Activated CD4-positive, CD25-positive, alpha-beta regulatory T cell (primary cell): ENCODE measurements around the gene NPBWR2.

Experiments
- DNase-seq, 4 experiments: peaks; one replicate each; lab custom pipeline; 2025; lab: John Stamatoyannopoulos, UW

Gene NPBWR2

GRCh38 chr20:64072498-64073063 is 34.8 kb downstream of the NPBWR2 start:
- DNase-seq, result no peak

DNA sequence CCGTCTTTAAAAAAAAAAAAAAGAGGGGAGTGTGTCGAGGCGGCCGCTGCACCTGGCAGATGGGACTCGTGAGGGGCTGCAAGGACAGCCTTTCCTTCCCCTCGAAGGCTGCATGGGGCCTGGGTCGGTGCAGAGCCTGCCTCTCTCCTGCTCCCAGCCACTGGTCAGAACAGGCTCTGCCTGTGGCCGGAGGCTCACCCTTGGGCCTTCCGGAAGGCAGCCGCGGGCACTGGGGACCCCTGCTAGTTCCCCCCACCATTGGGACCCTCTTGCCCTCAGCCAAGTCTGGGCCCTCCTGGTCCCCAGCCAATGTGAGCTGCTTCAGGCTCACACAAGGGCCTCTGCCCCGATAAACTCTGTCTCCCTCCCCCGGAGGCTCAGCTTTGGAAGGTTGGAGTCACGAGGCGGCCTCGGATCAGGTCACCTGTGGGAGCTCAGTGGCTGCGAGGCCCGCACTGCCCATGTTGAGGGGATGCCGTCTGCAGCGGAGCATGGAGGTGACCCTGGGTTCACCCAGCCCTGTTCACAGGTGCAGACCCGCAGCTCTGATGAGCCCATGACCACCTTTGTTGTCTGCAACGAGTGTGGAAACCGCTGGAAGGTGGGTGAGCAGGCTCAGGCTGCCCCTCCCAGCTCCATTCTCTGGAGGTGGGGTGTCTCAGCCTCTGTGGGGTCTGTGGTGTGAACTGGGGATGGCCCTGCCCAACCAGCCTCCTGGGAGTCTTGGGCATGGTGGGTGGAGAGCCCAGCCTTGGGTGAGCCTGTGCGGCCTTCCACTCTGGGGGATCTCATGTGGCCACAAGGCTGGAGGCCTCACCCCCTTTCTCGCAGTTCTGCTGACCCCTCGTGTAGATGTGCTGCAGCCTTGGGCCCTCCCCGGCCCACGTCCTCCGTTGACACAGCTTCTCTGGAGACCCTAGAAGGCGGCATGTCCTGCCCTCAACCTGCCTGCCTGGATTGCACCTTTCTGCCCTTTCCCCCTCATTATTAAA is 35.7 kb downstream of the NPBWR2 start:
- no peak for DNase-seq

DNA sequence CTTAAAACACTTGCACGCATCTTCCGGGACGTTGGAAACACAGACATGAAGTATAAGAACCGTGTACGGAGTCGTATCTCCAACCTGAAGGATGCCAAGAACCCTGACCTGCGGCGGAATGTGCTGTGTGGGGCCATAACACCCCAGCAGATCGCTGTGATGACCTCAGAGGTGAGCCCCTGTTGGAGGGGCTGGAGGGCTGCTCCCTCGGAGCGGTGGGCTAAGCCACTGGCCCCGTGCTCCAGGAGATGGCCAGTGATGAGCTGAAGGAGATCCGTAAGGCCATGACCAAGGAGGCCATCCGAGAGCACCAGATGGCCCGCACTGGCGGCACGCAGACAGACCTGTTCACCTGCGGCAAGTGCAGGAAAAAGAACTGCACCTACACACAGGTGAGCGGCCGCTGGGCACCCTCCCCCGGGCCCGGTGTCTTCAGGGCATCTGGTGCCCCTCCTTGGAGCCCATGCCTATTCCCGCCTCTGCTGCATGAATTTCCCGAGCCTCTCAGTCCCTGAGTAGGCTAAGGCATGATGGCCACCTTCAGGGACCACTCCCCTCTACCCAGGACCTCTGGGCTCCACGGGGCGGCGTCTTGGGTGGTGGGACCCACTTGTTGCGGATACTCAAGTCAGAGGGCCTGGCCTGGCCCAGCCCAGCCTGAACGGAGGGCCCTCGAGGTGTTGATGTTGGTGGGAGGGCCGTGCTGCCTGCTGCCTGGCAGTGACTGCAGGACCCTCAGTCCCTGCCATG is 36.9 kb downstream of the NPBWR2 start:
- no peak for DNase-seq

DNA sequence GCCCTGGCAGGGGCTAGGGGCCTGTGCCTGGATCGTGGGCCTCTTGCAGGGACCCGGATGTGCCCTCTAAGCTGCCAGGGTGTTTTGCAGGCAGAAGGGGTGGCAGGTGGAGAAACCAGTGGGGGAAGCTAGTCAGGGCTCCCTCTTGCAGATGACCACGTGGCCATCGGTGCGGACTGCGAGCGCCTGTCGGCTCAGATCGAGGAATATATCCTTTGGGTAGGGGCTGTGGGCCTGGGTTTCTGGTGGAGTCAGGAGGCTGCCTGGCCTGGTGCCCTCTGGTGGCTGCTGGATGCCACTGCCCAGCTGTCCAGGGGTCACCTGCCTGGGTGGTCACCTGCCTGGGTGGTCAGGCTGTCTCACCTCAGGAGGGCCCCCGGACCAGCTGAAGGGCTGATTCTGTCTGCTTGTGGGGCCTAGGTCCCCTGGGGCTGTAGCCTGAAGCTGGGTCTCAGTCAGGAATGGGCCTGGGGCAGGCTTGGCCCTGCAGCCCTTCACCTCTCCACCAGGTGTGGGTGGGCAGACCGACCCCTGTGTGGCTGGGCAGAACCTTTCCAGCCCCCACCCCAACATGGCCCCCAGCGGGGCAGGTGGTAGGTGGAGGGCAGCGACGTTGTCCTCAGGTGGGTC is 37.6 kb downstream of the NPBWR2 start:
- no peak for DNase-seq

GRCh38 chr20:64069209-64069613 is 38.2 kb downstream of the NPBWR2 start:
- DNase-seq, result no peak

GRCh38 chr20:64068386-64069208 is 38.8 kb downstream of the NPBWR2 start:
- no peak for DNase-seq

GRCh38 chr20:64067733-64068307 is 39.5 kb downstream of the NPBWR2 start:
- no peak for DNase-seq

DNA sequence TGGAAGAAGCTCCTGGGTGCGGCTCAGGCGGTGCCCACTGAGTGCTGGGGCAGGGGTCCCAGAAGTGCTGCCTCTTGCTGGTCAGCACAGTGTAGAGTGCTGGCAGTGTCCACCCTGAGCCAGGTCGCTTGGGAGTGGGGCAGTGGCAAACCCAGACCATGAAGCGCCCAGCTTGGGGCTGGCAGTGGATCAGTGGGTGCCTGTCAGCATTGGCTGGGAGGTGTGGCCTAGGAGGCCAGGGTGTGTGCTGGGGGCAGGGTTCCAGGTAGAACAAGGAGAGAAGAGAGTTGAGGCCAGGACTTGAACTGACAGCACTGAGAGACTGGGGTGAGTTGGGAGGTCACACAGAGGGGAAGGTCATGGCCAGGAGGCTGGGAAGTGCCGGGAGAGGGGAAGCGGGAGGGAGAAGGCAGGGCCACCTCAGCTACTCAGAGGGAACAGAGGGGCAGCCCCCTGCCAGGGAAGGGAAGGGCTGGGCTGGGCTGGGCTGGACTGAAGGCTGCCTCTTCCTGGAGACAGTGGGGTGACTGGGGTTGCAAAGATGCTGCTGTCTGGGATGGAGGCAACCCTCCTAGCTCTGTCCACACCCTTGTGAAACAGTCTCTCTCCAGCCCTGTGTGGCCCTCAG is 40.2 kb downstream of the NPBWR2 start:
- no peak for DNase-seq

DNA sequence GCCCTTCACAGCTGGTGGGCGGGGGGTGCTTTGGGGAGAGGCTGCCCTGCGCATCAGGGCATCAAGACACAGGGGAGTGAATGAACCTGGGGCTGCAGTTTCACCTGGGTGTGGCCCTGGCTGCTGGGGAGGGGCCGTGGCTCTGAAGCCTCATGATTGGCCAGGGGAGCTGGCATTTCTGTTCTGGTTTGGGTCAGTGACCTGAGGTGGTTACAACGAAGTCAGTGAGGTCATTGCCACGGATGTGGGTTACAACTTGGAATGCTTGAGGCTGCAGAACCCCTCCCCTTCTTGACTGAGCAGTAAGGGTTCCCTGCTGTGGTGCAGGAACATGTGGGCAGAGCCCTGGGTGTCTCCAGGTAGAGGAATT is 41.4 kb downstream of the NPBWR2 start:
- no peak for DNase-seq

- no peak for DNase-seq
Measured at GRCh38 chr20:64065062-64065973, 42.0 kb downstream of the NPBWR2 start.

GRCh38 chr20:64064145-64064698 is 43.1 kb downstream of the NPBWR2 start:
- no peak for DNase-seq

GRCh38 chr20:64063389-64064144 is 43.8 kb downstream of the NPBWR2 start:
- no peak for DNase-seq

GRCh38 chr20:64062596-64063388 is 44.6 kb downstream of the NPBWR2 start, which contains the start of gene TCEA2:
TCEA2 (plus strand) TSS chr20:64063198; CDS start chr20:64063313, 115 bp downstream.
- DNase-seq, result peak; percentile 89 to 92 (median 90)

- DNase-seq, result no peak
Measured at GRCh38 chr20:64062276-64062595, 45.1 kb downstream of the NPBWR2 start.

DNA sequence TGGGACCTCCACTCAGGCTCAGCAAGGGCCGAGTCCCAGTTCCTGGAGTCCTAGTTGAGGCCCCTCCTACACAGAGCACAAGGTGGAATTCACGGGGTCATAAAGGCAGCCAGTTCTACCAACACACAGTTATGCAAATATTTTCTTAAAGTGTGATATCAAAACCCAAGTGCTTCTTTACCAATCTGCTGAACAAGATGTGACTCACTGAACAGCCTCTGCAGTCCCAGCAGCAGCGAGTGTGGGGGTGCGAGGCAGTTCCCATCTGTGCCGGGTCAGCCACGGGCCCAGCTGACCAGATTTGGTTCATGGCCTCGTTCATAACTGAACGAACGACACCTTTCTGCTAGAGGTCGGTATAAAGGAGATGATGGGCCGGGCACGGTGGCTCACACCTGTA is 48.8 kb downstream of the NPBWR2 start:
- no peak for DNase-seq

DNA sequence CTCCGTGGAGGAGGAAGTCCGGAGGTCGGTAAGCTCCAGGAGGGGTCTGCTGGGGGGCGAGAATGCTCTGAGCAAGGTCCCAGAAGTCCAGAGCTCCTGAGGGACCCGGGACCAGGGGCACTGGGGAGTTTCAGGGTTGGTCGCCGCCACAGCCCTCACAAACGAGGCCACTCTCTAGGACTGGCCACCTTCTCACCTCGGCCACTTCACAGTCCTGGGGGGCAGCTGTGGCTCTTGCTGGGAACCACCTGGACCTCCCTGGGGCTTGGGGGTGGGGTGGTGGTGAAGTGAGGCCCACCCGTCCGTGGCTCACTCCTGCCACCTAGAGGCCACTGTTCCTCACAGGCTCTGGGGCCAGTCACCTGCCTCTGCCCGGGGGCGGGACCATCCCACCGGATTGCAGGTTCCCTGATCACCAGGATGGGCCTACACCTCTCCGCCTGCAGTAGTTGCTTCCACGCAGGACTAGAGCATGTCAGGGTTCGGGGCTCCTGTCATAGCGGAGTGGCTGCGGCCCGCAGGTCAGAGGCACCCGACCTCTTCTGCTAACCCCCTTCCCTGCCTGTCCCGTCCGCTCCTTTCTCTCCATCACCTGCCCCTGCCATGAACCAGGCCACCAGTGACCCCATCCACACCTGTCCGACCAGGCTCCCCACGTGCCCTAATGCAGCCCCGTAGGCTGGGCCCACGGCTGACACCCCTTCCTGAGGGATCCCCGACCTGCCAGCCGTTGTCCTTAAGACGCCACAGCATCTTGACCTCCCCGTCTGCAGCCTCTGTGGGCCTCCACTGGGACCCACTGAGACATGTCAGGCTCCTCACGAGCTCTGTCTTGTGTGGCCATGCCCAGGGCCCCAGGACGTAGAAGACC is 49.5 kb downstream of the NPBWR2 start:
- DNase-seq, result peak; percentile 62 to 76 (median 70)
